Measurements from ENCODE around the gene SLC4A7. TPM values are rescaled to one million over a fixed set of nuclear protein-coding genes. Genes with fewer than 3 reads are reported as not detected.
"Not testable (repeated sequence)": the region's sequence is repeated elsewhere in the genome, so short reads cannot be mapped to it uniquely, and the experiment has no call there.

Gene SLC4A7
- total RNA-seq, 1 donor from 2014 or later = 45.1 TPM

DNA sequence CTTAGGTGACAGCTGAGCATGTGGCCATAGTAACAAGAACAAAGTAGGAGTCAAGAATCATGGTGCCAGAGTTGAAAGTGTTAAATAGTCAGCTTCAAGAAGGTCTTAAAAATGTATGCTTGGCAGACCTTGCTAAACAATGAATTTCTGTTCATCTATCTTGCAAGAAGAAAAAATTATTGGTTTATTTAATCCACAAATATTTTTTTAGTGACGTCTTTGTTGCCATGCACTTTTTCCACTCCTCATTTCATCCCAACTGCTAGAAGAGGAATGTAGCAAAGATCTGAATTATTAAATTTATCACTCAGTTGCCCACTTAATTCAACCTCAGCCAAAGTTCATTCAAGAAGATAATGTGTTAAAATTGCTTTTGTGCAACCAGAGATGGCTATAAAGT is 3.2 kb upstream of the SLC4A7 start:
- no peak for DNase-seq (ENCODE audit: low spot score)

DNA sequence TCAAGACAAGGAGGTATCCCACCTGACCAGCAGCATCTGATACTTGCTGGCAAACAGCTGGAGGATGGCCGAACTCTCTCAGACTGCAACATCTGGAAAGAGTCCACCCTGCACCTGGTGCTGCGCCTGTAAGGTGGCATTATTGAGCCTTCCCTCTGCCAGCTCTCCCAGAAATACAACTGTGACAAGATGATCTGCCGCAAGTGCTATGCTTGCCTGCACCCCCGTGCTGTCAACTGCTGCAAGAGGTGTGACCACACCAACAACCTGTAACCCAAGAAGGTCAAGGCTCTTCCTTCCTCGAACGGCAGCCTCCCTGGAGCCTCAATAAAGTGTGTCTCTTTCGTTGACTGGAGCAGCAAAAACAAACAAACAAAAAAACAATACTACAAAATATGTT is 2.2 kb upstream of the SLC4A7 start:
- DNase-seq (ENCODE audit: low spot score) = no peak

- no peak for DNase-seq (ENCODE audit: low spot score)
These were observed 1.7 kb upstream of the SLC4A7 start for GRCh38 chr3:27485866-27486265.

DNA sequence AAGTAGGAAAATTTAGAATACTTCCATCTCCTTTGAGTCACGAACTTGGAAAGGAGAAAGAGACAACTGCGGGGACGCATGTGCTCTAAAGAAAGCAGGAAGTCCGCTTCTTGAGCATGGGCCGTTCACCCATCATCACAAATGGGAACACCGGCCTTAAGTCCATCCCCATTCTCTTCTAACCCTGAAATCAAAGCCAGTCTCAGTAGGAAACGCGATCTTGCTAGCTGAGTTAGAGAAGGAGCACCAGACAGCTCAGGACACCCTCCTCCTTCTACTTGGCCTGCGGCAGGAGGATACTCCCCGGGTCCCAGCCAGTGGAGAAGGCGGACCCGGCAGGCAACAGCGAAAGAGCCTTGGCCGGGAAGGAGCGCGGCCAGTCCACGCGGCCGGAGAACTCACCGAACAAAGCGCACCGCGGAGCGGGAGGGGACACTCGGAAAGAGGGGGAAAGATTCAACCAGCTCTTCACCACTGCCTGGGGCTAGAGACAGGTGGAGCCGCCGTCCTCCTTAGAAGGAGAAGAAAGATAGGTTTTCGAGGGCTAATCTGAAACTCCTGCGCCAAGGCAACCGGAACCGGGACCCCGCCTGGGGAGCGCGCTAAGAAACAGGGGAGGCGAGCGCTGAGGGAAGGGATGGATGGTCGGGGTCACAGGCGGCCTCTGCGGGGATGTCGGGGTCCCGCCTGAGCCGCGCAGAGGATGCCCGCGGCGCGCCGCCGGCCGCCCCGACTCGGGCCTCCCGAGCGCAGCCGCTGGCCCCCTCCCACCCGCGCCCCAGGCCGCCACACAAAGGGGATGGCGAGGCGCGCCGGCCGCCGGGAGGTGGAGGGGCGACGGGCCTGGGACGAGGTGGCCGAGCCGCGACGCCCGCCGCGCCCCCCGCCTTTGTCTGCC is 818 bp downstream of the SLC4A7 start:
- peak; percentile 56 for DNase-seq (ENCODE audit: low spot score)

DNA sequence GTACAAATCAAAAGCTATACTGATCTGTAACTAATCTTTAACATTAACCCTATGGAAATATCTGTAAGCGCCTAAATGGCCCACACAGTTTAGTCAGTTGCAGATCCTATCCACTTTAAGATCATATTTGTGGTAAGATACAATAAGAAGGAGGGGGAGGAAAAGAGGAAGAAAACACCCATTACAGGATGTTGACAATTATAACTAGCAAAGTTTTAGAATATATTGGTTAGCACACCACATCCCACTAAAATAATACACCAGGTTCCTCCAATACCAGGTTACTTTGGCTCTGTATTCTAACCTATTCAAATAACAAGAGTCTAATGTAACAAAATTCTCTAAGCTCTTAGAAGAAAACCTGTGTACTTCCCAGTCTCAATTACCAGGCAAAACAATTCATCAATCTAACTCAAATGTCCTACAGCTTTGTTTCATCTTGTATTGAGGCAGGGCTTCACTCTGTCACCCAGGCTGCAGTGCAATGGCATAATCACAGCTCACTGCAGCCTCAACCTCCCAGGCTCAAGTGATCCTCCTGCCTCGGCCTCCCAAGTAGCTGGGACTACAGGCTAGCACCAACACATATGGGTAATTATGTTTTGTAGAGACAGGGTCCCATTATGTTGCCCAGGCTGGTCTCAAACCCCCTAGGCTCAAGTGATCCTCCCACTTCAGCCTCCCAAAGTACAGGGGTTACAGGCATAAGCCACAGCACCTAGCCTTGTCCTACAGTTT is 4.2 kb downstream of the SLC4A7 start:
- no peak for DNase-seq (ENCODE audit: low spot score)

- DNase-seq (ENCODE audit: low spot score) = no peak
These were observed 12.1 kb downstream of the SLC4A7 start for GRCh38 chr3:27471923-27472550.

- DNase-seq (ENCODE audit: low spot score) = no peak
These were observed 15.8 kb downstream of the SLC4A7 start for GRCh38 chr3:27468283-27468886.

GRCh38 chr3:27467545-27467944 is 16.6 kb downstream of the SLC4A7 start:
- no peak for DNase-seq (ENCODE audit: low spot score)

- DNase-seq (ENCODE audit: low spot score) = no peak
These were observed 19.5 kb downstream of the SLC4A7 start for GRCh38 chr3:27464646-27465045.

DNA sequence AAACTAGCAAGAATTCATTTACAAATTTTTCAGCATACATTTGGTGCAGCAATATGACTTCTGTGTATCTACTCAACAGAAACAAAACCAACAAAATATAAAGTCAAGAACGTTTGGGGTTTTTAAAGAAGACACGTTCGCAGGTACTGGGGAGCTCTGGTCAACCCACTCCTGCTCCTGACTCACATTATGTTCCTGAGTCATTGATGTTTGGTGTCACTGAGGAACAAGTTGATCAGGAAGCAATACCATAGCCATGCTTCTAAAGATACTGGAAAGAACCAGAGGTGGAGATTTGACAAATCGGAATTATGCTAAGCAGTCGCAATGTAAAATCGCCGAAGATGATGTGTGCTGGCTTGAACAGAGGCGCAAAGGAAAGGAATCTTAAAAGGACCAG is 22.0 kb downstream of the SLC4A7 start:
- DNase-seq (ENCODE audit: low spot score) = no peak

- DNase-seq (ENCODE audit: low spot score) = no peak
These were observed 25.3 kb downstream of the SLC4A7 start for GRCh38 chr3:27458929-27459328.

DNA sequence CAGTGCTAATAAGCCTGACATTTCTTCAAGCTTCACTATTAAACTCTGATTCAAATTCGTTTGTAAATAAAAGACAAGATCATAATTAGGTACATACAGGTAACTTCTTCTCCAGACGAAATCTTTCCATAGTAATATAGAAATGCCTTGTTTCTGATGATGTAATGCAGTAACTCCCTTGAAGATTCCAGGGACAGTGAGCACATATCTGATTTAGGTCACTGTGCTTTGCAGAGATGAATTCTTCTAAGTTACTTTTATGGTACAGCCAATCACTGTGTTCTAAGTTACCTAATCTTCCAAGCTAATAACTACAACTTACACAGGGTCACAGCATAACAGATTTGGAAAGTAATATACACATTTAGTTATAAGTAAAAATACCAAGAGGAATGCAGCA is 27.6 kb downstream of the SLC4A7 start:
- DNase-seq (ENCODE audit: low spot score) = no peak

DNA sequence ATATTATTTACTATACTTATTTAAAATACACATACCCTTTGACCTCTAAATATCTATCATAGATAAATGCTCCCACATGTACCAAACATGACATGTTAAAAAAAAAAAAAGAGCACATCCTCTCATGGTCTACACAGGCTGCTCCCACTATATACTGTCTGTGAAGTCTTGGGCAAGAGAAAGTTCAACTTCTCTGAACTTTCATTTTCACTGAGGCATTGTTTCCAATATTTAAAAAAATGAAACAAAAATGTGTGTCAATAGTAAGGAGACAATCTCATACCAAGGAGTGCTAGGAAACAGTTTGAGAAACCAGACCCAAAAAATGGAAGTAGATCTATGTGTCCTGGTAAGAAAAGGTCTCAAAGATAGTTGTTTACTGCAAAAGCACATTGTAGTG is 29.3 kb downstream of the SLC4A7 start:
- no peak for DNase-seq (ENCODE audit: low spot score)

DNA sequence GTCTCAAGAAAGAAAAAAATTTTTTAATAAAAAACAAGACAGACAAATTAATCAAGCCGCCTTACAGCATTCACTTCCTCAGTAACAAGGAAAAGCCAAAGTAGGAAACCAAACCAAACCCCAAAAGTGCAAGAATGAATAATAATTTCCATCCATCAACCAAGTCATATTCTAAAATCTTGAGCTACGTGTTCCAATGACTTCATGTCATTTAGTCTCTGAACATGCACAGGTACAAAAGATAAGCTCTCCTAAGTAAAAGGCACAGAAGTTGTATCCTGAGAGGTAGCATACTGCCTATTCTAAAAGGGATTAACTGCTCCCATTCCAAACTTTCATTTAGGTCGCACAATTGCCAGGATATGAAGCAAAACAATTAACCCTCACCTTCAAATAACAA is 29.7 kb downstream of the SLC4A7 start:
- no peak for DNase-seq (ENCODE audit: low spot score)

DNA sequence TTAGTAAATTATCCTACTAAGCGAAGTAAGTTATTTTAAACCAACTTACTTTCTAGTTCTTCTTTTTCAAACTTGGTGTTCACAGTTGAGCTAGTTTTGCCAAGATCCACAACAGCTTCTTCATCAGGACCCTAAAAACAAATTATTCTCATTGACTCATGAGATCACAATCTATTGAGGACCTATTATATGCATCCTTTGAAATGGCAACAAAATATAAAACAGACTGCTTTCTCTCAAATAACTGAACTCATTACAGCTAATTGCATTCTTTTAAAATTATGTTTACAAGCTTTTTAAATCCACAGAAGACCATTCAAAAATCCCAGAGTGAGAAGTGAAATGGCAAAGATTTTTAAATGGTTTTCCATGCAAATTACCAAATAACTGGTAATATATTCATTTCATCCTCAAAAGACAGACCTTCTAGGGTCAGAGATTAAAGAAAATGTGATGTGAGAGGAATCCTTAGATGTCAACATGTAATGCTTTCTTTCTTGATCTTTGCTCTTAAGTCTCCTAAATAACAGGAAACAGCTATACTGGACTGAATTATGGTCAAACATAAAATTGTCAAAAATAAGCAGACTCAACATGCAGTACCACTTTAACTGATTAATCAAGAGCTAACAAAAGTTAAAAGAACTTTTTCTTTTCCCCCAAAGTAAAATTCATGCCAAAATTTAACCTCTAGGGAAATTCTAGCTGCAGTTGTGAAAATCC is 31.7 kb downstream of the SLC4A7 start:
- DNase-seq (ENCODE audit: low spot score) = no peak

DNA sequence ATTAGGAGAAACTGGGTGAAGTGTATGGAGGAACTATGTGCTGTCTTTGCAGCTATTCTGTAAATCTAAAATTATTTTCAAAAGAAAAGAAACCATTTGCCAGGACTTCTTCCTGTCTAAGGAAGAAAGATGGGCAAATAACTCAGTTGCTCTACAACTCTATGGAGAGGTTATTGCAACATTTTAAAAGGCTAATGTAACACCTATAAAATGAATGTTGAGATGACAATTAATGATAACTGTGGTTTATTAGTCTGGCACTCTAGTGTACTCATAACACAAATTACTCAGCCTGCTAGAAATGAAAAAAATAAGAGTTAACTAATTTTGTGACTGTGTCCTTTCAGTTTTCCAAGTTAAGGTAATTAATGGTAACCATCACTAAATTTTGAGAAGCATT is 32.3 kb downstream of the SLC4A7 start:
- DNase-seq (ENCODE audit: low spot score) = no peak

- no peak for DNase-seq (ENCODE audit: low spot score)
These were observed 32.9 kb downstream of the SLC4A7 start for GRCh38 chr3:27451251-27451650.

DNA sequence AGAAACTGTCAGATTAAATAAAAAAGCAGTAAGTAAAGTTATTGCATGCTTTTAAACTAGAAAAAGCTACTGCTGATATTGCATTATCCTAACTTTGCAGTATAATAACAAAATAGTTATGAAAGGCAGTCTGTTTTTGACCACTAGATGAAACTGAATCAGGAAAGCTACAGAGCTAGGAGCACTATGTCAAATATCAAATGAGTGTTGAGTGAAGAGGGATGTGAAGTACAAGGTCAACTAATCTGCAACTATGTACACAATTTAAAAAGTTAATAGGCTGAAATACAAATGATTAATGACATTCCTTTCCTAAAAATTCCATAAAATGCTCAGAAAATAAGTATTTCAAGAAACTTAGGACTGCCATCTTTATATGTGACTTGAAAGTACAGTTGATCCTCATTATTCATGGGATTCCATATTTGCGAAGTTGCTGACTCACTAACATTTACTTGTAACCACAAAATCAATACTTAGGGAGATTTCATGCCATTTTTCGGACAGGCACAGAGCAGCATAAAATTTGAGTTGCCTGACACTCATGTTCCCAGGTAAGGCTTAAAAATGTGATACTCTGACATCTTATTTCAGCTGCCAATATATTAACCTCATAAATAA is 34.5 kb downstream of the SLC4A7 start:
- no peak for DNase-seq (ENCODE audit: low spot score)

- DNase-seq (ENCODE audit: low spot score) = not testable (repeated sequence)
These were observed 41.2 kb downstream of the SLC4A7 start for GRCh38 chr3:27442995-27443394.

DNA sequence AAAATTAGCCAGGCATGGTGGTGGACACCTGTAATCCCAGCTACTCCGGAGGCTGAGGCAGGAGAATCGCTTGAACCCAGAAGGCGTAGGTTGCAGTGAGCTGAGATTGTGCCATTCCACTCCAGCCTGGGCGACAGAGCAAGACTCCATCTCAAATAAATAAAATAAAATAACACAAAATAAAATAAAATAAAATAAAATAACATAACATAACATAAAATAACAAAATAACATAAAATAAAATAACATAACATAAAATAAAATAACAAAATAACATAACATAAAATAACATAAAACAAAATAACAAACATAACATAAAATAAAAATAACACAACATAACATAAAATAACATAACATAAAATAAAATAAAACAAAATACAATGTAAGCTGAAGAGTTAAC is 45.8 kb downstream of the SLC4A7 start:
- not testable (repeated sequence) for DNase-seq (ENCODE audit: low spot score)

DNA sequence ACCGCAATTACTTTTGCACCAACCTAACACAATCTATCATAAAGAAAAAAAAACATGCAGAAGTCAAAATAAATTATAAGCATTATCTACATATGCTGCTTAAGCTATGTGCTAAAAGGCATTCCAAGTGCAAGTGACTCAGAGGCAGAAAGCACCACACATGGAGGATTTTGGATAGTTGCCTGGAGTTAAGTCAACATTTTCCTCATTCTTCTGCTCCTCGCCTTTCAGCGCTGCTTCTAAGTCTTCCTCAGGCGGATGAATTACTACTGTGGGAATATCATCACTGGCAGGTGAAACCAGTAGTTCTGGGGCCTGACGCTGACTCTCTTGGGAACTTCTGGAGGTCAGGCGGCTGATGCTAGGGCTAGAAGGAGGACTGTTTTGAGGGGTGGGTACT is 53.1 kb downstream of the SLC4A7 start:
- DNase-seq (ENCODE audit: low spot score) = peak; percentile 45

Measured in ureter (tissue), 1 donor.